Upper lobe of right lung (tissue), 1 donor: ENCODE data around the gene TRAF3. TPM values are rescaled to one million over a fixed set of nuclear protein-coding genes. Genes with fewer than 3 reads are reported as not detected.
"Not testable (repeated sequence)": the region's sequence is repeated elsewhere in the genome, so short reads cannot be mapped to it uniquely, and the experiment has no call there.

Experiments
- ATAC-seq: fragments of 200-7000 bp; cut with Tn5 transposase; one replicate; pipeline ENCODE4 v1.9.1; 2020; ENCODE audit warnings: mild to moderate bottlenecking, moderate library complexity
- DNase-seq: peaks from one replicate; pipeline ENCODE4 v3.0.0-alpha.2; 2020
- H3K27ac ChIP-seq: fragments of 200-600 bp; one replicate; pipeline ENCODE4 v1.8.0; 2022
- H3K27me3 ChIP-seq: fragments of 200-600 bp; one replicate; pipeline ENCODE4 v1.8.0; 2022; ENCODE audit warnings: mild to moderate bottlenecking
- H3K36me3 ChIP-seq: fragments of 200-600 bp; one replicate; pipeline ENCODE4 v1.8.0; 2022
- H3K4me1 ChIP-seq: fragments of 200-600 bp; one replicate; pipeline ENCODE4 v1.8.0; 2022
- H3K4me3 ChIP-seq: fragments of 200-600 bp; one replicate; pipeline ENCODE4 v1.8.0; 2022; ENCODE audit warnings: mild to moderate bottlenecking
- H3K9me3 ChIP-seq: fragments of 200-600 bp; one replicate; pipeline ENCODE4 v1.8.0; 2022
- intact Hi-C: fragments of 100-400 bp; cut with DNase I; formaldehyde crosslinking; loops from one replicate; pipeline ENCODE4 v1.11.0; 2022
- total RNA-seq: library from RNA; stranded (reverse); fragmentation: NEBNext Ultra II Directional; extraction: Animal tissue kit (Norgen Biotek cat#: 25700); gene quantifications from one replicate; pipeline ENCODE4 v1.2.1, GENCODE V29; 2021
- TF ChIP-seq, protein P1 (sequence below): fragments of 200-600 bp; IDR thresholded peaks from one replicate; pipeline ENCODE4 v1.8.0; 2022; ENCODE audit warnings: antibody characterized with exemption
- donor health status: DM: no; HTN: yes; CAD: no; lungs with severe emphysema.

TRAF3 gene
- total RNA-seq, 1 donor from 2014 or later = 22.3 TPM

DNA sequence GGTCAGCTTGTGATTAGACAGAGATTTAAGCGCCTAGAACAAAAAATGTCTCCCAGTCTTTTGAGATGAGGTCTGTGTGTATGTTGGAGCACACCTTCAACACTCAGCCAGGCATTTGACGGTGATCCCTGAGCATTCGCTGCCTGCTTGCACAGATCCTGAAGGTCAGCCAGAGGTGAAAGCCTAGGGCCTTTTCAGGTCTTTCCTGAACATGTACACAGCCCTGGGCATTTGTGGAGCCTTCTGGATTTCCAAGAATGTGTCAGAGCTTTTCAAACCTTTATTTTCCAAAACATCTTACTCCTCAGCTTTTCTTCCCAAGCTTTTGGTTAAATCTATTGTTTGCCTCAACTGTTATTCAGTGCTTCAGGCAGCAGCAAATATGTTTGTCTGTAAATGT is 86.1 kb downstream of the TRAF3 start:
- Histone ChIP-seq H3K27me3 (no peaks in the 10 kb centered on the region), H3K36me3 (no peaks in the 10 kb centered on the region), H3K9me3 (no peaks in the 10 kb centered on the region), H3K4me3 (no peak overlapping the region), H3K4me1 (no peaks in the 10 kb centered on the region), H3K27ac (no peak overlapping the region)
- TF ChIP-seq, protein P1, sequence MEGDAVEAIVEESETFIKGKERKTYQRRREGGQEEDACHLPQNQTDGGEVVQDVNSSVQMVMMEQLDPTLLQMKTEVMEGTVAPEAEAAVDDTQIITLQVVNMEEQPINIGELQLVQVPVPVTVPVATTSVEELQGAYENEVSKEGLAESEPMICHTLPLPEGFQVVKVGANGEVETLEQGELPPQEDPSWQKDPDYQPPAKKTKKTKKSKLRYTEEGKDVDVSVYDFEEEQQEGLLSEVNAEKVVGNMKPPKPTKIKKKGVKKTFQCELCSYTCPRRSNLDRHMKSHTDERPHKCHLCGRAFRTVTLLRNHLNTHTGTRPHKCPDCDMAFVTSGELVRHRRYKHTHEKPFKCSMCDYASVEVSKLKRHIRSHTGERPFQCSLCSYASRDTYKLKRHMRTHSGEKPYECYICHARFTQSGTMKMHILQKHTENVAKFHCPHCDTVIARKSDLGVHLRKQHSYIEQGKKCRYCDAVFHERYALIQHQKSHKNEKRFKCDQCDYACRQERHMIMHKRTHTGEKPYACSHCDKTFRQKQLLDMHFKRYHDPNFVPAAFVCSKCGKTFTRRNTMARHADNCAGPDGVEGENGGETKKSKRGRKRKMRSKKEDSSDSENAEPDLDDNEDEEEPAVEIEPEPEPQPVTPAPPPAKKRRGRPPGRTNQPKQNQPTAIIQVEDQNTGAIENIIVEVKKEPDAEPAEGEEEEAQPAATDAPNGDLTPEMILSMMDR = no peak
- DNase-seq = no peak
- ATAC-seq = no peak
- intact Hi-C loops = no loop called here

DNA sequence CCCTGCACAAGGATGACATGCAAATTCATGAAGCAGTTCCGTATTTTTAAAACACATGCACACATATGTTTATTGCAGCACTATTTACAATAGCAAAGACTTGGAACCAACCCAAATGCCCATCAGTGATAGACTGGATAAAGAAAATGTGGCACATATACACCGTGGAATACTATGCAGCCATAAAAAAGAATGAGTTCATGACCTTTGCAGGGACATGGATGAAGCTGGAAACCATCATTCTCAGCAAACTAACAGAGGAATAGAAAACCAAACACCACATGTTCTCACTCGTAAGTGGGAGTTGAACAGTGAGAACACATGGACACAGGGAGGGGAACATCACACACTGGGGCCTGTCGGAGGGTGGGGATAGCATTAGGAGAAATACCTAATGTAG is 88.7 kb downstream of the TRAF3 start:
- intact Hi-C loops, H3K27me3 ChIP-seq, ATAC-seq, DNase-seq, H3K27ac ChIP-seq, H3K4me3 ChIP-seq, H3K9me3 ChIP-seq, H3K4me1 ChIP-seq, H3K36me3 ChIP-seq: not testable (repeated sequence)

DNA sequence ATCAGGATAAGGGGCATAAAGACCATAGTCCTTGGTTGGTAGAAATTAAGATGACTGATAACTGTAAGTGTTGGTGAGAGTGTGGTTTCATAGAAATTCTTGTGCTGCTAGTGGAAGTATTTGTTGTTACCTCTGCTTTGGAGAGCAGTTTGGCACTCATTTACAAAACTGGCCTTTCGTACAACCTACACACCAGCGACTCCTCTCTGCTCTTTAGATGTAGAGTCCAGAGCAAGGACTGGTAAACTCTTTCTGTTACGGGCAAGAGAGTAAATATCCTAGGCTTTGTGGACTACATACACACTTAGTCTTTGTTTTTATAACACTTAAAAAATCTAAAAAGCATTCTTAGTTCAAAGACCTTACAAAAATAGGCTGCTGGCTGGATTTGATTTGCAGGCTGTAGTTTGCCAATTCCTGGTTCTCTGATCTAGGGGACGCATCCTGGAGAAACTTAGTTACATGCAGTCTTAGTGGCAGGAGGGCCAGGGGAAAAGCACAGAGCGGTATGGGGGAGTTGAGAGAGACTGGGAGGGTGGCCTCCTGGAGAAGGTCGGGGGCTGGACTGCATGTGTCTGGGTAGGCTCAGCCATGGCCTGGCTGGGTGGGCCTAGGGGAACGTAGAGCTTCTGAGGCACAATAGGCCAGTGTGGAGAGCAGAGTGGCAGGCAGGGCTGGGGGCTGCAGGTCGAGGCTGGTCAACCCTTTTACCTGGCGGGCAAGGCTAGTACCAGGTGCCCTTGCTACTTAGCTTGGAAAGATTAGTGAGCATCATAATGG is 89.9 kb downstream of the TRAF3 start:
- TF ChIP-seq, protein P1 = no peak
- intact Hi-C loops = no loop called here
- no peak overlapping the region for H3K4me3 ChIP-seq
- no peaks in the 10 kb centered on the region for H3K4me1 ChIP-seq
- no peaks in the 10 kb centered on the region for H3K9me3 ChIP-seq
- ATAC-seq (peak; percentile 49), DNase-seq (no peak)
- no peaks in the 10 kb centered on the region for H3K27me3 ChIP-seq
- peaks cover 6% of the 10 kb centered on the region for H3K36me3 ChIP-seq
- H3K27ac ChIP-seq = no peak overlapping the region

DNA sequence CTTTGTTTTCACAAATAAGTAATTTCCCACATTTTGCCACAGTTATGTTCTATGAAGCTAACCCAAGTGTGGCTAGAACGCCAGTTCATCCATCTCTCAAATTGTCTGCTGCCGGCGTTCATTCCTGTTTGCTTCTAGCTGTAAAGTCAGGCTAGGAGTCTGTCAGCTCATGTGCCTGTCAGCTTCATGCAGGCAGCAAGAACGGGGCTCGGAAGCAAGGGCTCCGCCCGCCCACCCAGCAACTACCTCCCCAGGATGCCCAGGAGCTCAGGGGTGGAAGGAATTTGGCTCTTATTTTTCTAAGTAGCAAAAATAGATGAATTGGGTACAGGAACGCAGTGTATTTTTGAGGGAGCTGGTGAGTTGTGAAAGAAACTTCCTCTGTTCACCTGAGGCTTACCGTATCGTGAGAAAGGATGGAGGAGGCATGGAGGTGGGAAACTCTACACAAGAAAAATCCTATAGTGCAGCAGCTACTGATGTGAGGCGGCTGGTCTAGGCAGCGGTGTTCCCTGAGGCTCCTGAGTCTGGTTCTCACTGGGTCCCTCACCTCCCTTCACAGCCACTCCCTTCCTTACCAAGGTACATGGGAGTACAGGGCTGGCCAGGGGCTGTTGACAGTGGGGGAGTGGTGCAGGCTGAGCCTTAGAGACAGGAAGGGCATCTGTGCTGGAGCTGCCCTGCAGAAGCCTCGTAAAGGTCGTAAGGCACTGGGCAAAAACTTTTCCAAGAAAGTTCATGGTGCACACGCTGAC is 90.8 kb downstream of the TRAF3 start:
- intact Hi-C loops = no loop called here
- H3K4me1 ChIP-seq = no peaks in the 10 kb centered on the region
- no peaks in the 10 kb centered on the region for H3K27me3 ChIP-seq
- no peak overlapping the region for H3K27ac ChIP-seq
- H3K36me3 ChIP-seq = peaks cover 14% of the 10 kb centered on the region
- no peaks in the 10 kb centered on the region for H3K9me3 ChIP-seq
- ATAC-seq (no peak), DNase-seq (no peak)
- H3K4me3 ChIP-seq = no peak overlapping the region
- TF ChIP-seq, protein P1 = no peak

DNA sequence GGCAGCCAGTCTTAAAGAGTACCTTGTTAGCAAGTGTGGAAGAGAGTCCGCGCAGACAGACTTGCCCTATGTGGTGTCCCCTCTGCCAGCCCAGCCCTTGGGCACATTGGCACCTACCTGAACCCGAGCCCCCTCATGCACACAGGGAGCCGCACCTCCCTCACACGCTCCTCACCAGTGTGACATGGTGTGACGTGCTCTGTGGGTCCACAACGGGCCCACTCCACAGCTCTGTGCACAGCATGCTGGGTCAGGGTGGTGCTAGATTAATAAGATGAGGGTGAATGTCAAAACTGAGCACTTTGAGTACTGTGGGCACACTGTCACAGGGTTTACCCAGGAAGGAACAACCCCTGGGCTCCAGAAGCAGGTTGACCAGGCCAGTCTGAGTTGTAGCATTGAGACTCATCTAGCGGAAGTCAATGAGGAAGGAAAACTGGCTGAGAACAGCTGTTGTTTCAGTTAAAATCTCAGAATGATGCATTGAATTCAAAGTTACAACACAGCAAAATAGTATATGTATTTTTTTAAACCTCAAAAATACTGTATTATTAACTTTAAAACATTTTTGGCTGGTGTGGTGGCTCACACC is 91.8 kb downstream of the TRAF3 start:
- H3K9me3 ChIP-seq = no peaks in the 10 kb centered on the region
- intact Hi-C loops = no loop called here
- DNase-seq (no peak), ATAC-seq (no peak)
- H3K4me3 ChIP-seq = no peak overlapping the region
- no peak overlapping the region for H3K27ac ChIP-seq
- no peaks in the 10 kb centered on the region for H3K27me3 ChIP-seq
- no peaks in the 10 kb centered on the region for H3K4me1 ChIP-seq
- TF ChIP-seq, protein P1 = no peak
- peaks cover 24% of the 10 kb centered on the region for H3K36me3 ChIP-seq

DNA sequence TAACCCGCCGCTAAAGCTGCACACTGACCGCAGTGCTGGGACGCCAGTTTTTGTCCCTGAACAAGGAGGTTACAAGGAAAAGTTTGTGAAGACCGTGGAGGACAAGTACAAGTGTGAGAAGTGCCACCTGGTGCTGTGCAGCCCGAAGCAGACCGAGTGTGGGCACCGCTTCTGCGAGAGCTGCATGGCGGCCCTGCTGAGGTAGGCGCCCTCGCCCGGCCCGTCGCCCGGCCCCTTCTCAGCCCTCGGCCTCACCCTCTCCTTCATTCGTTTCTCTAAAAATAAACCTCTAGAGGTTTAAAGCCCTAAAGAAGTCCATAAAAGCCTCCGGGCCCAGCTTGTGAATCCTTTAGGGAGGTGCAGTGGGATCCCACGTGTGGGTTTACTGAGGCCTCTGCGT is 93.0 kb downstream of the TRAF3 start:
- Histone ChIP-seq H3K36me3 (peaks cover 24% of the 10 kb centered on the region), H3K4me3 (no peak overlapping the region), H3K27me3 (no peaks in the 10 kb centered on the region), H3K4me1 (no peaks in the 10 kb centered on the region), H3K27ac (no peak overlapping the region), H3K9me3 (no peaks in the 10 kb centered on the region)
- TF ChIP-seq, protein P1 = no peak
- intact Hi-C loops = no loop called here
- no peak for ATAC-seq
- DNase-seq = no peak
